ENCODE results near the gene PLA2G12A. TPM values are rescaled to one million over a fixed set of nuclear protein-coding genes. Genes with fewer than 3 reads are reported as not detected.

PLA2G12A gene
- total RNA-seq, 1 donor from 2014 or later = 31.1 TPM

GRCh38 chr4:109749388-109750082, 19.7 kb upstream of the PLA2G12A start:
- no peaks in the 10 kb centered on the region for H3K27me3 Mint-ChIP-seq (ENCODE audit: unreplicated experiment)
- H3K4me1 Mint-ChIP-seq (ENCODE audit: unreplicated experiment) = no peaks in the 10 kb centered on the region
- no peaks in the 10 kb centered on the region for H3K9me3 Mint-ChIP-seq (ENCODE audit: unreplicated experiment)
- no peak overlapping the region for H3K4me3 Mint-ChIP-seq (ENCODE audit: unreplicated experiment)
- peak overlapping the region; percentile 7 for H3K27ac Mint-ChIP-seq (ENCODE audit: unreplicated experiment)
- no peak for DNase-seq (ENCODE audit: low spot score)
- TF ChIP-seq CTCF (IDR thresholded peaks at IDR 0.05; ENCODE audit: unreplicated experiment) = no peak
- H3K36me3 Mint-ChIP-seq (ENCODE audit: low read depth, unreplicated experiment) = no peaks in the 10 kb centered on the region

- H3K27ac Mint-ChIP-seq (ENCODE audit: unreplicated experiment) = no peak overlapping the region
- no peak overlapping the region for H3K4me3 Mint-ChIP-seq (ENCODE audit: unreplicated experiment)
- no peaks in the 10 kb centered on the region for H3K9me3 Mint-ChIP-seq (ENCODE audit: unreplicated experiment)
- H3K27me3 Mint-ChIP-seq (ENCODE audit: unreplicated experiment) = no peaks in the 10 kb centered on the region
- TF ChIP-seq CTCF (IDR thresholded peaks at IDR 0.05; ENCODE audit: unreplicated experiment) = no peak
- H3K36me3 Mint-ChIP-seq (ENCODE audit: low read depth, unreplicated experiment) = no peaks in the 10 kb centered on the region
- DNase-seq (ENCODE audit: low spot score) = no peak
- no peaks in the 10 kb centered on the region for H3K4me1 Mint-ChIP-seq (ENCODE audit: unreplicated experiment)
These were observed 18.2 kb upstream of the PLA2G12A start for GRCh38 chr4:109748114-109748513.

- DNase-seq (ENCODE audit: low spot score) = no peak
- Mint-ChIP-seq H3K36me3 (ENCODE audit: low read depth, unreplicated experiment) (no peaks in the 10 kb centered on the region), H3K27ac (ENCODE audit: unreplicated experiment) (no peak overlapping the region), H3K27me3 (ENCODE audit: unreplicated experiment) (no peaks in the 10 kb centered on the region), H3K4me1 (ENCODE audit: unreplicated experiment) (no peaks in the 10 kb centered on the region), H3K4me3 (ENCODE audit: unreplicated experiment) (no peak overlapping the region), H3K9me3 (ENCODE audit: unreplicated experiment) (no peaks in the 10 kb centered on the region)
- no peak for TF ChIP-seq CTCF (IDR thresholded peaks at IDR 0.05; ENCODE audit: unreplicated experiment)
These were observed 16.9 kb upstream of the PLA2G12A start for GRCh38 chr4:109746728-109747127.

- Mint-ChIP-seq H3K4me3 (ENCODE audit: unreplicated experiment) (no peak overlapping the region), H3K27me3 (ENCODE audit: unreplicated experiment) (no peaks in the 10 kb centered on the region), H3K36me3 (ENCODE audit: low read depth, unreplicated experiment) (no peaks in the 10 kb centered on the region), H3K27ac (ENCODE audit: unreplicated experiment) (no peak overlapping the region), H3K9me3 (ENCODE audit: unreplicated experiment) (no peaks in the 10 kb centered on the region), H3K4me1 (ENCODE audit: unreplicated experiment) (no peaks in the 10 kb centered on the region)
- no peak for TF ChIP-seq CTCF (IDR thresholded peaks at IDR 0.05; ENCODE audit: unreplicated experiment)
- no peak for DNase-seq (ENCODE audit: low spot score)
These were observed 16.0 kb upstream of the PLA2G12A start for GRCh38 chr4:109745830-109746229.

GRCh38 chr4:109739547-109739946, 9.7 kb upstream of the PLA2G12A start:
- Mint-ChIP-seq H3K27me3 (ENCODE audit: unreplicated experiment) (peaks cover 2% of the 10 kb centered on the region), H3K36me3 (ENCODE audit: low read depth, unreplicated experiment) (no peaks in the 10 kb centered on the region), H3K27ac (ENCODE audit: unreplicated experiment) (no peak overlapping the region), H3K4me1 (ENCODE audit: unreplicated experiment) (no peaks in the 10 kb centered on the region), H3K4me3 (ENCODE audit: unreplicated experiment) (no peak overlapping the region), H3K9me3 (ENCODE audit: unreplicated experiment) (no peaks in the 10 kb centered on the region)
- no peak for TF ChIP-seq CTCF (IDR thresholded peaks at IDR 0.05; ENCODE audit: unreplicated experiment)
- DNase-seq (ENCODE audit: low spot score) = no peak
